Left ventricle myocardium superior (tissue), 1 donor: ENCODE measurements around the gene CFAP77. TPM values are rescaled to one million over a fixed set of nuclear protein-coding genes. Genes with fewer than 3 reads are reported as not detected.

ENCODE experiments used
- ATAC-seq: fragments of 200-7000 bp; cut with Tn5 transposase; one replicate; pipeline ENCODE4 v1.9.1; 2020; ENCODE audit warnings: mild to moderate bottlenecking, moderate library complexity
- DNase-seq: peaks from one replicate; pipeline ENCODE4 v3.0.0-alpha.2; 2020
- intact Hi-C: fragments of 100-400 bp; cut with micrococcal nuclease; formaldehyde crosslinking; loops from one replicate; pipeline ENCODE4 v1.11.0; 2022
- total RNA-seq: library from RNA; stranded (reverse); fragmentation: NEBNext Ultra II Directional; extraction: Animal tissue kit (Norgen Biotek cat#: 25700); gene quantifications from one replicate; pipeline ENCODE4 v1.2.1, GENCODE V29; 2021
- donor health status: DM: no; HTN: yes; CAD: no; lungs with severe emphysema.

Gene CFAP77
- total RNA-seq, 1 donor from 2014 or later, result 2.4 TPM

DNA sequence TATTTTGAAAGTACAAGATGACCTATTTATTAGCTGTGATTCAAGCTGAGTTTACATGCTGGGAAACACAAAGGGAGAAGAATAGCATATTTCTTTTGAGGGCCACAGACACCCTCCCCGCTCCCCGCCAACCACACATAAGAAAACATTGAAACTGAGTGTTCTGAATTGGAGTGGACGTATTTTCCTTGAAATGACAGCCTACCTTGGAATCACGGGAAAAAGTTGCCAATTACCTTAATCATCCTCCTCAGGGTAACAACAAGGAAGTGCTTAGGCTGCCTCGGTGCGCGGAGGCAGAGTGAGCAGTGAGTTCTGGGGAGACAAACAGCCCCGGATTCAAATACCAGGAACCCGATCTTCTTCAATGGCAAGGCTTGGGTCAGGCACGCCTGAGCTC is 31.4 kb downstream of the CFAP77 start:
- no peak for ATAC-seq
- DNase-seq, result no peak
- intact Hi-C loops, result no loop called here

GRCh38 chr9:132443951-132444607 is 34.1 kb downstream of the CFAP77 start:
- DNase-seq, result no peak
- intact Hi-C loops, result no loop called here
- no peak for ATAC-seq

DNA sequence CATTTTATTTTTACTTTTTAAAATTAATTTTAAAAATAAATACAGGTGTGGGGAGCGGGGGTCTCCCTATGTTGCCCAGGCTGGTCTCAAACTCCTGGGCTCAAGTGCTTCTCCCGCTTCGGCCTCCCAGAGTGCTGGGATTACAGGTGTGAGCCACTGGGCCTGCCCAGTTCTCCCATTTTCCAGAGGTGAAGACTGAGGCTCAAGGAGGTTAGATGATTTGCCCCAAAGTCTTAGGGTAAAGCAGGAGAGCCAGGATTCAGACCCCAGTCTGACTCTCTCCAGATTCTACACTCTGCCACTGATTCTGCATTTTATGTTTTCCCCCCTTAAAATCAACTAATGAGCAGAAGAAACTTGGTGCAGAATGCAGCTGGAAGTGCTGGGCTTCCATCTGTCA is 36.9 kb downstream of the CFAP77 start:
- ATAC-seq, result no peak
- intact Hi-C loops, result no loop called here
- no peak for DNase-seq

GRCh38 chr9:132447346-132447745 is 37.3 kb downstream of the CFAP77 start:
- no peak for DNase-seq
- intact Hi-C loops, result no loop called here
- no peak for ATAC-seq

GRCh38 chr9:132447902-132448301 is 37.9 kb downstream of the CFAP77 start:
- DNase-seq, result no peak
- no peak for ATAC-seq
- intact Hi-C loops, result no loop called here

- ATAC-seq, result no peak
- intact Hi-C loops, result no loop called here
- DNase-seq, result no peak
Observed at GRCh38 chr9:132451276-132451675, 41.3 kb downstream of the CFAP77 start.

- intact Hi-C loops, result no loop called here
- DNase-seq (no peak), ATAC-seq (no peak)
Observed at GRCh38 chr9:132456241-132456640, 46.2 kb downstream of the CFAP77 start.

DNA sequence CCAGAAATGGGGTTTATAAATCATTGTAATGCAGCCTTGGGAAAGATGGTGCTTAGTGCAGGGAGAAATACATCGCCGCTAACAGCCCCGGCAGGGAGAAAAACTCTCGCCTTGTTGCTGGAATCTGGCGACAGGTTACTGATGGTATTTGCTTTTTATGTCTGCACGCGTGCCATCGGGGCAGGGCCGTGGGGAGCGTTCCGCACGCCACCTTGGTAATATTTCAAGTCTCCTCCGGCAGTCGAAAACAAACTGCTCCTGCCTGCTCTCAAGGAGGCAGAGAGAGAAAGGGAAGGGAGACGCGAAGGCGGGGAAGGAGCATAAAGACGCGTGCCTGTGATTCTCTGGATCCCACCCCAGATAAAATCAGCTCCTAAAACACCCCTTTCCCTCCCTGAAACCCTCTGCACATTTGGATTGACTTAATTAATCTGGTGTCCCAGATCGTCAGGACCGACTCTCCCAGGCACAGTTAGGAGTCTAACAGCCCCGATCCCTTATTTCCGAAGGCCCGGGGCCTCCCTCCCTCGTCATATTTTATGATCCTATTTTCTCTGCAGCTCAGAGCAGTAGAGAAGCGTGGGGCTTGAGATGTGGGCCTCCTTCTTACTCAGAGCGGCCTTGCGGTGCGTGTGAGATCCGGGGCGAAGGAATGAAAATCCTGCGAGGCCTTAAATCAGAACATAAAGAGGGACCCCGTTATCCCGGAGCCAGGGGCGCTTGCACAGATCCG is 47.7 kb downstream of the CFAP77 start:
- intact Hi-C loops, result no loop called here
- ATAC-seq, result no peak
- DNase-seq, result no peak

DNA sequence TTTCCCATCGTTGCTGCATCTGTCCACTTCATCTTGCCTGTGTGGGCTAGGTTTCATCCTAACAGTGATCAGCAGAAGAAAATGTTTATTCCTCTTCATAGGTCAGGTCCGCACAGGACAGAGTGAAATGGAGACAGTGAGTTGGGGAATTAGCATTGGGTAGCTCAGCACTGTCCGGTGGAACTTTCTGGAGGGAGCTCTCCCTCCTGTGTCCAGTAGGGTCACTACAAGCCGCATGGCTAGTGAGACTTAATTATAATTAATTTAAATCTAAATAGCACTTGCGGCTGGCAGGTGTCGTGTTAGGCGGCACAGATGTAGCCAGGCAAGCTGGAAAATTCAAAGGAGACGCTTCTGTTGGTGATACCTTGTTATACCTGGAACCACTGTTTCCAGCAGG is 48.4 kb downstream of the CFAP77 start:
- intact Hi-C loops, result no loop called here
- ATAC-seq (no peak), DNase-seq (no peak)

- no peak for ATAC-seq
- intact Hi-C loops, result no loop called here
- DNase-seq, result no peak
Observed at GRCh38 chr9:132459661-132460060, 49.6 kb downstream of the CFAP77 start.

DNA sequence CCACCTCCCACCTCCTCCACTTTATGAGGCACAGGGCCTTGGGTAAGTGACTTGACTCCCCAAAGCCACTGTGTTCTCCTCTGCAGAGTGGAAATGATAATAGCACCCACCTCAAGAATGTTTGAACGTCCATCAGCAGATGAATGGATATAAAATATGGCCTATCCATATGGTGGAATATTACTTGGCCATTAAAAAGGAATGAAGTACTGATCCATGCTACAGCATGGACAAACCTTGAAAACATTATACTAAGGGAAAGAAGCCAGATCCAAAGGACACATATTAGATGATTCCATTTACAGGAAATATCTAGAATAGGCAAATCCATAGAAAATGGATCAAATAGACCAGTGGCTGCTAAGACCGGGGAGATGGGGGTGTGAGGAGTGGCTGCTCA is 50.2 kb downstream of the CFAP77 start:
- DNase-seq (no peak), ATAC-seq (no peak)
- intact Hi-C loops, result no loop called here

GRCh38 chr9:132461281-132461896 is 51.4 kb downstream of the CFAP77 start:
- ATAC-seq, result no peak
- intact Hi-C loops, result no loop called here
- DNase-seq, result no peak

GRCh38 chr9:132461971-132462370 is 52.0 kb downstream of the CFAP77 start:
- ATAC-seq, result no peak
- intact Hi-C loops, result no loop called here
- no peak for DNase-seq

DNA sequence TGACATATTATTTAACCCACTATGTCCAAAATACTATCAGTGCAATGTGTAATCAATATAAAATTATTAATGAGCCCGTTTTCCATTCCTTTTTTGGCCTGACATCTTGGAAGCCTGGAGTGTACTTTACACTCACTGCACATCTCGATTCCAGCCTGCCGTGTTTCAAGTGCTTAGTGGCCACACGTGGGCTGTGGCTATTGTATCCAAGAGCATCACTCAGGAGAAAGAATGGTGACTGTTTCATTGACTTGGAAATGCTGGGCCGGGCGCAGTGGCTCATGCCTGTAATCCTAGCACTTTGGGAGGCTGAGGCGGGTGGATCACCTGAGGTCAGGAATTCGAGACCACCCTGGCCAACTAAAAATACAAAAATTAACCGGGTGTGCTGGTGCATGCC is 54.5 kb downstream of the CFAP77 start:
- intact Hi-C loops, result no loop called here
- ATAC-seq (no peak), DNase-seq (no peak)

DNA sequence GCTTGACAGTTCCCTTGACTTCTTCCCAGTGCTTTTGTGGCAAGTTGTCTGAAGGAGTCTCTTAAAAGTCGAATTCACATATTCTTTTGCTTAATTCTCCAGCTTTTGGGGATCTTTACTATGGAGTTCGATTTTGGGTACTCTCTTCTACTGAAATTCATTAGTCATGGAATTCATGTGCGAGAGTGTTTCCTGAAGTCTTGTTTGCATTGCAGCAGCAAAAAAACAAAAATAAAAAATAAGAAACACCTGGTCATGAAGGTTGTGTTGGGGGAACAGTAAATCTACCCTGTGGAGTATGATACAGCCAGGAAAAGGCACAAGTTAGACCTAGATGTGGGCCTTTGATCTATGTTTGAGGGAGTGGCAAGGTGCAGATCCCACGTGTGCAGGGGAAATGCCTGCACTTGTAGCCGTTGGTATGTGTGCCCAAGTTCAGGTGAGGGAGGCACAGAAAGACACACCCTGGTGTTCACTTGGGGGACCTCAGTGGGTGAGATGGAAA is 55.2 kb downstream of the CFAP77 start:
- no peak for ATAC-seq
- intact Hi-C loops, result no loop called here
- DNase-seq, result no peak

DNA sequence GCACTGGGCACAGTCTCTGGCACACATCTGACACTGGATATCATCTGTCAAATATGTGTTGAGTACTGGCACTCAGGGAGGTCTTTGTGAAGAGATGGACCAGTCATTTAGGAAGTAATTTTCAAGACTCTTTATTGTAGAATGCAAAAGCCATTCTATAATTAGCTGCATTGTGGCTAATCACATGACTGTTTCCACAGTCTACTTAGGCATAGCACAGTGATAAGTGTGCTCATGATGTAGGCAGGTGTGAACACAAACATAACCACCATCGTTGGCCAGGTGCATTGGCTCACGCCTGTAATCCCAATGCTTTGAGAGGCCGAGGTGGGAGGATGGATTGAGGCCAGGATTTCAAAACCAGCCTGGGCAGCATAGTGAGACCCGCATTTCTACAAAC is 62.2 kb downstream of the CFAP77 start:
- no peak for DNase-seq
- intact Hi-C loops, result no loop called here
- peak; percentile 84 for ATAC-seq

GRCh38 chr9:132472599-132472998 is 62.6 kb downstream of the CFAP77 start:
- ATAC-seq (no peak), DNase-seq (no peak)
- intact Hi-C loops, result no loop called here

- ATAC-seq, result no peak
- intact Hi-C loops, result no loop called here
- no peak for DNase-seq
Observed at GRCh38 chr9:132474253-132474652, 64.2 kb downstream of the CFAP77 start.

DNA sequence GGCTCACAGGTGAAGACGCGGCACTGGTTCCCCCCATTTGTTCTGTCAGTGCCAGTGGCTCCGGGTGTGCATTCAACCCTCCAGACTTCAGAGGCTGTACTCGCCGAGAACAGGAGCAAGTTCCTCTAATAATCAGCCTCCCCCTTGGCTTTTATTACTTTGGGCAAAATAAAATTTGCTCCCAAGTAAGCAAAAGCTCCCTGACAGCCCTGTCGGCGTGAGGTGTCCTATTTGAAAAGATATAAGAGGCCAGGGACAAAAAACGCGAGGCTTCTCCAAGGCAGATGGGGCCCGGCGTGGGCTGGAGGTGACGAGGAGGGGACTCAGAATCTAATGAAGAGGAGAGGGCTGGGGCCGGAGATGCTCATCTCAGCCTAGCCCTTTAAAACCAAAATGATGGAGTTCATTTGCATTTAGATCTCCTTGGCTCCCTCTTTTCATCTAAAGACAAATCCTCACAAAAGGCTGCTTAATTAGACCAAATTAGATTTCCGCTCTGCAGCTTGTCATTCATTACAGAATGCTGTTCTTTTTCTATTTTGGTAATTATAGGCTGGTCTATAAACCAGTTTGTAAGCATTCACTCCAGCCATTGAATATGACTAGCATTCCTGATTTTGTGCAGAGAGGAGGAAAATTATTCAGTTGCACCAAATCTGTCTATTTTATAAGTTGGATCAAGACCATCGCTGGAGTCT is 68.5 kb downstream of the CFAP77 start:
- peak; percentile 5 for DNase-seq
- intact Hi-C loops, result no loop called here
- no peak for ATAC-seq

DNA sequence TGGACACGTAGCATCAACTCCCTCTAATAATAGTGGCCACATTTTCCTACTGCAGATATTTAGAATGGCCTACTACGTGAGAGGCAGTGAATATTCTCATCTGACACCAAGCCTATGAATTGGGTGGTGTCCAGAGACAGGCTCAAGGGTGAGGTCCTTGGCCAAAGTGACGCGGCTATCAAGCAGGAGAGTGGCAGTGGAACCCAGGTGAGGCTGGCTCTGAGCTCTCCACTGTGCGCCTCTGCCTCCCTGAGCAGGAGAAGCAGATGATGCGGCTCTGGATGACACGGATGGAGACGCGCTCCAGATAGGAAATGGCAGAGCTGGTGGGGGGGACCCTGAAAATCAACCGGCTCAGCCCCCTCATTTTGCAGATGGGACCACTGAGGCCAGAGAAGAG is 69.7 kb downstream of the CFAP77 start:
- ATAC-seq, result no peak
- intact Hi-C loops, result no loop called here
- DNase-seq, result peak; percentile 5
